NB4 (cell line): ENCODE data around the gene PPP1CA.

Experiments
- CTCF ChIP-seq: IDR thresholded peaks from one replicate; pipeline ENCODE4 v1.5.1; 2012; ENCODE audit warnings: low read depth, low read length
- MAX ChIP-seq: IDR thresholded peaks from 2 replicates; pipeline ENCODE4 v1.6.1; 2011; ENCODE audit warnings: low read depth, low read length
- MYC ChIP-seq: IDR thresholded peaks from 2 replicates; pipeline ENCODE4 v1.6.1; 2011; ENCODE audit warnings: low read depth, low read length
- POLR2A ChIP-seq: IDR thresholded peaks from 2 replicates; pipeline ENCODE4 v1.6.1; 2011; ENCODE audit warnings: mild to moderate bottlenecking; ENCODE audit not compliant: insufficient read length; ENCODE audit errors: extremely low read depth

GRCh38 chr11:67357831-67358670, 43.6 kb downstream of the PPP1CA start:
- TF ChIP-seq CTCF (no peak), MAX (no peak), POLR2A (no peak), MYC (no peak)
